ENCODE data around the gene PLPPR1. TPM values are rescaled to one million over a fixed set of nuclear protein-coding genes. Genes with fewer than 3 reads are reported as not detected.

Gene PLPPR1
- total RNA-seq, 1 donor from 2014 or later = 12.2 TPM

DNA sequence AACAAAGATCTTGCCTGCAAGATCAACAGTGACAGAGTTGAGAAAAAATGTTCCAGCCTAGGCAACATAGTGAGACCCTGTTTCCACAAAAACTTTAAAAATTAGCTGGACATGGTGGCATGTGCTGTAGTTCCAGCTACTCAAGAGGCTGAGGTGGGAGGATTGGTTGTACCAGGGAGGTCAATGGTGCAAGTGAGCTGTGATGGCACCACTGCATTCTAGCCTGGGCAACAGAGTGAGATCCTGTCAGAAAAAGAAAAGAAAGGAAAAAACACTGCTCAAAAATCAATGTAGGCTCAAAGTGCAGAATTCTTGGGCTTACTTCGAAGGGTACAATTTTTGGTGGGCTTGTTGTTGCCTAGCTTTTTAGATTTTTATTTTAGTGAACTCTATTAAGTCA is 145.4 kb downstream of the PLPPR1 start:
- H3K36me3 Mint-ChIP-seq (ENCODE audit: insufficient read depth) = peaks cover 2% of the 10 kb centered on the region
- H3K9me3 Mint-ChIP-seq (ENCODE audit: low read depth) = peaks cover 12% of the 10 kb centered on the region
- TF ChIP-seq CTCF (IDR thresholded peaks at IDR 0.05; ENCODE audit: unreplicated experiment) = no peak
- no peak overlapping the region for H3K27ac Mint-ChIP-seq
- no peak overlapping the region for H3K4me3 Mint-ChIP-seq (ENCODE audit: low read depth)
- no peak for DNase-seq (ENCODE audit: low spot score, unreplicated experiment)
- no peaks in the 10 kb centered on the region for H3K4me1 Mint-ChIP-seq (ENCODE audit: low read depth)
- H3K27me3 Mint-ChIP-seq = no peaks in the 10 kb centered on the region

DNA sequence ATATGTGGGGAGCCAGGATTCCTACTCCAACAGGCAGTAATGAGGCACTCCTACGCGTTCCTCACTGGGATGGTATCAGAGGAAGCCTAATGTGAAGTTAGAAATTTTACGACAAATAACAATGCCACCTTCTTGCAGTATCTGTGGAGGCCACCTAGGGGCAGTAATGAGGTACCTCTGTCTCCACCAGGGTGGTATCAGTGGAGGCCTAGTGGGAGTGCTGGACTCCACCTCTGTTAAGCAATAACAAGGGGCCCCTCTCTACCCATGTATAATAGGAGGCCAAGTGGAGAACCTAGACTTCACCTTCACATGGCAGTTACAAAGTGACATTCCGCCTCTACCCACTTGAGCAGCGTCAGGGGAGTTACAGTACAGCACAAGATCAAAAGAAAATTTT is 147.9 kb downstream of the PLPPR1 start:
- peak; percentile 14 for TF ChIP-seq CTCF (IDR thresholded peaks at IDR 0.05; ENCODE audit: unreplicated experiment)
- Mint-ChIP-seq H3K27me3 (no peaks in the 10 kb centered on the region), H3K4me3 (ENCODE audit: low read depth) (no peak overlapping the region), H3K27ac (no peak overlapping the region), H3K9me3 (ENCODE audit: low read depth) (peaks cover 9% of the 10 kb centered on the region), H3K36me3 (ENCODE audit: insufficient read depth) (peaks cover 2% of the 10 kb centered on the region), H3K4me1 (ENCODE audit: low read depth) (no peaks in the 10 kb centered on the region)
- DNase-seq (ENCODE audit: low spot score, unreplicated experiment) = no peak

DNA sequence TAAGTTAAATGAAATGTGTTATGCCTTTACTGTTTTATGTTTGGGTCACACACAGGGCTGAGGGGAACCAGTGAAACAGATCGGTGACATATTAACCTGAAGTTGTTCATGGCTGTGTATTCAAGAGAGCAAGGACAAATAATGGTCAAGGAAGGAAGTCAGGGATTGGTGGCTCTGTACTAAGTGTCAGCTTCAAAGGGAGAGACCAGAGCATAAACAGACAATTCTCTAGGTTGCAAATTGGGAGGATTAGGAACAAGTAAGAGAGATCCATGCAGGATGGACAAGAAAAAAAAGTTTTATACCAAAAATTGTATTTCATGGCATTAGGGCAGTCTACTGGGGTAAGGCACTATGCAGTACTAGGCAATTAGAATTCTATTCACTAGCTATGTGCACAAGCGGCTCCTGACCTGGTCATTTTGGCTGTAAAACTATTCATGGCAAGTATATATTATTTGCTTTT is 156.3 kb downstream of the PLPPR1 start:
- TF ChIP-seq CTCF (IDR thresholded peaks at IDR 0.05; ENCODE audit: unreplicated experiment) = no peak
- peaks cover 1% of the 10 kb centered on the region for H3K36me3 Mint-ChIP-seq (ENCODE audit: insufficient read depth)
- no peak for DNase-seq (ENCODE audit: low spot score, unreplicated experiment)
- peak overlapping the region; percentile 84 for H3K27ac Mint-ChIP-seq
- no peaks in the 10 kb centered on the region for H3K27me3 Mint-ChIP-seq
- peak overlapping the region; percentile 61 for H3K4me3 Mint-ChIP-seq (ENCODE audit: low read depth)
- no peaks in the 10 kb centered on the region for H3K9me3 Mint-ChIP-seq (ENCODE audit: low read depth)
- peaks cover 23% of the 10 kb centered on the region for H3K4me1 Mint-ChIP-seq (ENCODE audit: low read depth)

GRCh38 chr9:101191723-101192122 is 163.2 kb downstream of the PLPPR1 start:
- H3K27ac Mint-ChIP-seq = no peak overlapping the region
- peaks cover 2% of the 10 kb centered on the region for H3K4me1 Mint-ChIP-seq (ENCODE audit: low read depth)
- peaks cover 1% of the 10 kb centered on the region for H3K36me3 Mint-ChIP-seq (ENCODE audit: insufficient read depth)
- no peak overlapping the region for H3K4me3 Mint-ChIP-seq (ENCODE audit: low read depth)
- H3K27me3 Mint-ChIP-seq = no peaks in the 10 kb centered on the region
- DNase-seq (ENCODE audit: low spot score, unreplicated experiment) = no peak
- TF ChIP-seq CTCF (IDR thresholded peaks at IDR 0.05; ENCODE audit: unreplicated experiment) = no peak
- H3K9me3 Mint-ChIP-seq (ENCODE audit: low read depth) = no peaks in the 10 kb centered on the region

GRCh38 chr9:101197026-101197425 is 168.5 kb downstream of the PLPPR1 start:
- TF ChIP-seq CTCF (IDR thresholded peaks at IDR 0.05; ENCODE audit: unreplicated experiment) = no peak
- peaks cover 2% of the 10 kb centered on the region for H3K4me1 Mint-ChIP-seq (ENCODE audit: low read depth)
- no peaks in the 10 kb centered on the region for H3K9me3 Mint-ChIP-seq (ENCODE audit: low read depth)
- no peak overlapping the region for H3K27ac Mint-ChIP-seq
- no peaks in the 10 kb centered on the region for H3K27me3 Mint-ChIP-seq
- DNase-seq (ENCODE audit: low spot score, unreplicated experiment) = no peak
- H3K4me3 Mint-ChIP-seq (ENCODE audit: low read depth) = no peak overlapping the region
- H3K36me3 Mint-ChIP-seq (ENCODE audit: insufficient read depth) = peaks cover 1% of the 10 kb centered on the region
